Neural crest cell (in vitro differentiated cells): ENCODE measurements around the gene SOD2. TPM values are rescaled to one million over a fixed set of nuclear protein-coding genes. Genes with fewer than 3 reads are reported as not detected.

Experiments
- DNase-seq: peaks from one replicate; pipeline ENCODE4 v3.0.0; 2021; ENCODE audit warnings: low read depth, mixed read lengths, low spot score
- H3K27ac Mint-ChIP-seq: one replicate; pipeline ENCODE4 v1.8.0; 2021; ENCODE audit warnings: mild to moderate bottlenecking, mixed read lengths; ENCODE audit not compliant: unreplicated experiment
- H3K27me3 Mint-ChIP-seq: 2 replicates; pipeline ENCODE4 v1.8.0; 2021; ENCODE audit warnings: low read depth, mild to moderate bottlenecking, mixed read lengths
- H3K36me3 Mint-ChIP-seq: 2 replicates; pipeline ENCODE4 v1.8.0; 2021; ENCODE audit warnings: low read depth, mild to moderate bottlenecking, mixed read lengths
- H3K4me1 Mint-ChIP-seq: 2 replicates; pipeline ENCODE4 v1.8.0; 2021; ENCODE audit warnings: mixed read lengths
- H3K4me3 Mint-ChIP-seq: one replicate; pipeline ENCODE4 v1.8.0; 2021; ENCODE audit warnings: mild to moderate bottlenecking, mixed read lengths
- H3K9me3 Mint-ChIP-seq: 2 replicates; pipeline ENCODE4 v1.8.0; 2021; ENCODE audit warnings: mixed read lengths
- total RNA-seq: library from RNA; stranded (reverse); gene quantifications from 2 replicates; pipeline ENCODE4 v1.2.1, GENCODE V29; 2021
- TF ChIP-seq, protein P1 (sequence below): fragments of 200-600 bp; sonication (generic); conservative IDR thresholded peaks from 2 replicates; pipeline ENCODE4 v1.5.0; 2021; ENCODE audit warnings: antibody characterized with exemption, mild to moderate bottlenecking

SOD2 gene
- total RNA-seq, 1 donor from 2014 or later = 91.9 TPM

- no peak overlapping the region for H3K4me3 Mint-ChIP-seq
- no peak overlapping the region for H3K27ac Mint-ChIP-seq
- H3K4me1 Mint-ChIP-seq = peaks cover under 1% of the 10 kb centered on the region
- H3K9me3 Mint-ChIP-seq = no peaks in the 10 kb centered on the region
- TF ChIP-seq, protein P1, sequence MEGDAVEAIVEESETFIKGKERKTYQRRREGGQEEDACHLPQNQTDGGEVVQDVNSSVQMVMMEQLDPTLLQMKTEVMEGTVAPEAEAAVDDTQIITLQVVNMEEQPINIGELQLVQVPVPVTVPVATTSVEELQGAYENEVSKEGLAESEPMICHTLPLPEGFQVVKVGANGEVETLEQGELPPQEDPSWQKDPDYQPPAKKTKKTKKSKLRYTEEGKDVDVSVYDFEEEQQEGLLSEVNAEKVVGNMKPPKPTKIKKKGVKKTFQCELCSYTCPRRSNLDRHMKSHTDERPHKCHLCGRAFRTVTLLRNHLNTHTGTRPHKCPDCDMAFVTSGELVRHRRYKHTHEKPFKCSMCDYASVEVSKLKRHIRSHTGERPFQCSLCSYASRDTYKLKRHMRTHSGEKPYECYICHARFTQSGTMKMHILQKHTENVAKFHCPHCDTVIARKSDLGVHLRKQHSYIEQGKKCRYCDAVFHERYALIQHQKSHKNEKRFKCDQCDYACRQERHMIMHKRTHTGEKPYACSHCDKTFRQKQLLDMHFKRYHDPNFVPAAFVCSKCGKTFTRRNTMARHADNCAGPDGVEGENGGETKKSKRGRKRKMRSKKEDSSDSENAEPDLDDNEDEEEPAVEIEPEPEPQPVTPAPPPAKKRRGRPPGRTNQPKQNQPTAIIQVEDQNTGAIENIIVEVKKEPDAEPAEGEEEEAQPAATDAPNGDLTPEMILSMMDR = peak; percentile 72
- peaks cover 9% of the 10 kb centered on the region for H3K36me3 Mint-ChIP-seq
- no peak for DNase-seq
- no peaks in the 10 kb centered on the region for H3K27me3 Mint-ChIP-seq
Measured at GRCh38 chr6:159720708-159721107, 27.7 kb upstream of the SOD2 start.

- Mint-ChIP-seq H3K36me3 (peaks cover 9% of the 10 kb centered on the region), H3K9me3 (no peaks in the 10 kb centered on the region), H3K4me1 (peaks cover 4% of the 10 kb centered on the region), H3K27ac (peak overlapping the region; percentile 12), H3K4me3 (no peak overlapping the region), H3K27me3 (no peaks in the 10 kb centered on the region)
- DNase-seq = no peak
- TF ChIP-seq, protein P1 = no peak
Measured at GRCh38 chr6:159719287-159719686, 26.2 kb upstream of the SOD2 start.

DNA sequence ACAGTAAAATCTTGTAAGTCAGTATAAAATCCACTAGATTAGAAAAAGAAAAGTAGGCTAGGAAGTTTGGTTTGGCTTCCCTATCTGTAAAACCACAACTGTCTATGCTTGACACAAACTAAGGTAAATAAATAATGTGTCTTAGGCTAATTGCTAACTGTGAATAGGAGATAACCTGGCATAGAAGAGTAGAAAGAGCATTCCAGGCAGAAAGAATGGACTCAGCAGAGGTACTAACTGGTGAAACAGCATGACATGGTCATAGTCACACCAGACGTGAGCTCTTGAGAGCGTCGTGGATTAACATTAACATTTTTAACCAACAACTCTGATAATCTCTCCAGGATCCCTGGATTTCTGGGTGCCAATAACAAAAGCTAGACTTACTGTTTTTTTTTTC, 25.6 kb upstream of the SOD2 start:
- H3K4me3 Mint-ChIP-seq = no peak overlapping the region
- no peaks in the 10 kb centered on the region for H3K9me3 Mint-ChIP-seq
- TF ChIP-seq, protein P1 = no peak
- peaks cover 9% of the 10 kb centered on the region for H3K36me3 Mint-ChIP-seq
- H3K27me3 Mint-ChIP-seq = no peaks in the 10 kb centered on the region
- H3K27ac Mint-ChIP-seq = no peak overlapping the region
- H3K4me1 Mint-ChIP-seq = peaks cover 4% of the 10 kb centered on the region
- DNase-seq = no peak

DNA sequence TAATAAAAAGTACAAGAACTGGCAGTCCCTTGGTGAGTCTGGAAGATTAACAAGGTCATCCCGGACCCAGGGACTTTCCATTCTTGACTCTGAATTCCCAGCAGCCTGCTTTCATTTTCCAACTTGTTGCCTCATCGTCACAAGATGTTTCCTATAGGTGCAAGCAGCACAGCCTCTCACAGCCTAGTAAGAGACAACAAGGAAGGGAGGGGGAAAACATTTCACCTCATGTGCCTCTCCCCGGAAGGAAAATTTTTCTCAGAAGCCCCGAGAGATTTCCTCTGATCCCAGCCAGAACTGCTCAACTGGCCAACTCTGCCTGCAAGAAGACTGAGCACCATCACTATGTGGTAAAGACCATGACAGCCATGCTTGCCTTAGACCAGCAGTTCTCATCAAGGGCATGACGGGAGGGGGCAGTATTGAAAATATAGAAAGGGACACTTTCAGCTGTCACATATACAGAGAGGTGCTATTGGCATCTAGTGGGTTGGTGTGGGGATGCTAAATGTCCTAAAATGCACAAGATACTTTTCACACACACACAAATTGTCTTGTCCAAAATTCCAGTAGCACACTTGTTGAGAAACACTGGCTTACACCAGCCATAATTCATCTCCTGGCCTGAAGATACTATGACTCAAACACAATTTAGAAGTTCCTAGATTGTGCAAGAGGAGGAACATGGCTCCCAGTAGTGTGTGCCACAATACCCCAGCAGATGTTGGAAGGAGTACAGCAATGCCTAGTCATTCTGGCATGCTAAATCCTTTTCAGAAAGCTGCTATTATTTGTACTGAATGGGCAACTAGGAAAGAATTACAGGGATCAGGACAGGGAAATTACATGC, 23.4 kb upstream of the SOD2 start:
- Mint-ChIP-seq H3K4me3 (no peak overlapping the region), H3K27ac (peak overlapping the region; percentile 43), H3K9me3 (no peaks in the 10 kb centered on the region), H3K36me3 (no peaks in the 10 kb centered on the region), H3K4me1 (peaks cover 4% of the 10 kb centered on the region), H3K27me3 (no peaks in the 10 kb centered on the region)
- TF ChIP-seq, protein P1 = no peak
- DNase-seq = no peak

DNA sequence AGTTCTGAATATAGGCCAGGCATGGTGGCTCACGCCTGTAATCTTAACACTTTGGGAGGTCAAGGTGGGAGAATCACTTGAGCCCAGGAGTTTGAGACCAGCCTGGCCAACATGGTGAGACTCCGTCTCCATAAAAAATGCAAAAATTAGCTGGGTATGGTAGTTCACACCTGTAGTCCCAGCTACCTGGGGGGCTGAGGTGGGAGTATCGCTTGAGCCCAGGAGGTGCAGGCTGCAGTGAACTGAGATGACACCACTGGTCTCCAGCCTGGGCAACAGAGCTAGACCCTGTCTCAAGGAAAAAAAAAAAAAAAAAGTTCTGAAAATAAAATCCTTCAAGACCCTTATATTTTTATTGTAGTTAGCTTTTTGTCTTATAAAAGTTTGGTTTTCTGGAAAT, 22.6 kb upstream of the SOD2 start:
- Mint-ChIP-seq H3K36me3 (no peaks in the 10 kb centered on the region), H3K4me3 (no peak overlapping the region), H3K27ac (no peak overlapping the region), H3K27me3 (no peaks in the 10 kb centered on the region), H3K9me3 (no peaks in the 10 kb centered on the region), H3K4me1 (peaks cover 4% of the 10 kb centered on the region)
- TF ChIP-seq, protein P1 = no peak
- DNase-seq = no peak
